ENCODE measurements around the gene PDHA1.

DNA sequence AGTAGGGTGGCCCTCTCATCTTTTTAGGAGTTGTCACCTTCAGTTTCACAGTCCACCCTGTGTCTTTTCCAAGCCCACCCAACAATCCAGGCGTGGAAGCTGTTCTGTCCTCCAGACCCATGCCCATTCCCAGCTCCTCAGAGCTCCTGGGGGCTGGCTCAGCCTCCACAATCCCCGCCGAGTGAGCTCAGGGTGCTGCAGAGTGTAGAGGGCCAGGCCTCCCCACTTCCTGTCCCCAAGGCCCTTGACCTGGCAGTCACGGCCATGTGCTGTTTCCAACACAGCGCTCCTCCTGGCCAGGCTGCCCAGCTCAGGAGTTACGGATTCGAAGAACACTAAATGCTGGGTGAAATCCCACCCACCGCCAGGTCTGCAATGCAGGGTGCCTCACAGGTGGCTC is 31.8 kb downstream of the PDHA1 start:
- TF ChIP-seq CTCF (tag by site-specific recombination; IDR thresholded peaks at IDR 0.05) (no peak), ZNF621 (tag by site-specific recombination; IDR thresholded peaks at IDR 0.05) (no peak), ZNF585B (tag by site-specific recombination; IDR thresholded peaks at IDR 0.05) (no peak), KLF10 (tag by site-specific recombination; IDR thresholded peaks at IDR 0.05) (no peak), ZFP3 (tag by site-specific recombination; IDR thresholded peaks at IDR 0.05; ENCODE audit: low read depth) (no peak), AEBP2 (tag by site-specific recombination; IDR thresholded peaks at IDR 0.05; ENCODE audit: borderline replicate concordance) (no peak), ZNF596 (tag by site-specific recombination; IDR thresholded peaks at IDR 0.05) (no peak), SP2 (tag by site-specific recombination; IDR thresholded peaks at IDR 0.05) (no peak), ZBTB48 (tag by site-specific recombination; IDR thresholded peaks at IDR 0.05) (no peak), ZNF2 (tag by site-specific recombination; IDR thresholded peaks at IDR 0.05) (no peak), ZBTB1 (tag by site-specific recombination; IDR thresholded peaks at IDR 0.05) (no peak), ZNF274 (IDR thresholded peaks at IDR 0.05; ENCODE audit: low read length) (no peak), ZNF274 (tag by site-specific recombination; IDR thresholded peaks at IDR 0.05; ENCODE audit: borderline replicate concordance) (no peak)
- TF ChIP-seq, protein P1, sequence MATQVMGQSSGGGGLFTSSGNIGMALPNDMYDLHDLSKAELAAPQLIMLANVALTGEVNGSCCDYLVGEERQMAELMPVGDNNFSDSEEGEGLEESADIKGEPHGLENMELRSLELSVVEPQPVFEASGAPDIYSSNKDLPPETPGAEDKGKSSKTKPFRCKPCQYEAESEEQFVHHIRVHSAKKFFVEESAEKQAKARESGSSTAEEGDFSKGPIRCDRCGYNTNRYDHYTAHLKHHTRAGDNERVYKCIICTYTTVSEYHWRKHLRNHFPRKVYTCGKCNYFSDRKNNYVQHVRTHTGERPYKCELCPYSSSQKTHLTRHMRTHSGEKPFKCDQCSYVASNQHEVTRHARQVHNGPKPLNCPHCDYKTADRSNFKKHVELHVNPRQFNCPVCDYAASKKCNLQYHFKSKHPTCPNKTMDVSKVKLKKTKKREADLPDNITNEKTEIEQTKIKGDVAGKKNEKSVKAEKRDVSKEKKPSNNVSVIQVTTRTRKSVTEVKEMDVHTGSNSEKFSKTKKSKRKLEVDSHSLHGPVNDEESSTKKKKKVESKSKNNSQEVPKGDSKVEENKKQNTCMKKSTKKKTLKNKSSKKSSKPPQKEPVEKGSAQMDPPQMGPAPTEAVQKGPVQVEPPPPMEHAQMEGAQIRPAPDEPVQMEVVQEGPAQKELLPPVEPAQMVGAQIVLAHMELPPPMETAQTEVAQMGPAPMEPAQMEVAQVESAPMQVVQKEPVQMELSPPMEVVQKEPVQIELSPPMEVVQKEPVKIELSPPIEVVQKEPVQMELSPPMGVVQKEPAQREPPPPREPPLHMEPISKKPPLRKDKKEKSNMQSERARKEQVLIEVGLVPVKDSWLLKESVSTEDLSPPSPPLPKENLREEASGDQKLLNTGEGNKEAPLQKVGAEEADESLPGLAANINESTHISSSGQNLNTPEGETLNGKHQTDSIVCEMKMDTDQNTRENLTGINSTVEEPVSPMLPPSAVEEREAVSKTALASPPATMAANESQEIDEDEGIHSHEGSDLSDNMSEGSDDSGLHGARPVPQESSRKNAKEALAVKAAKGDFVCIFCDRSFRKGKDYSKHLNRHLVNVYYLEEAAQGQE (tag by site-specific recombination; IDR thresholded peaks at IDR 0.05) = no peak
- TF ChIP-seq, protein P2, sequence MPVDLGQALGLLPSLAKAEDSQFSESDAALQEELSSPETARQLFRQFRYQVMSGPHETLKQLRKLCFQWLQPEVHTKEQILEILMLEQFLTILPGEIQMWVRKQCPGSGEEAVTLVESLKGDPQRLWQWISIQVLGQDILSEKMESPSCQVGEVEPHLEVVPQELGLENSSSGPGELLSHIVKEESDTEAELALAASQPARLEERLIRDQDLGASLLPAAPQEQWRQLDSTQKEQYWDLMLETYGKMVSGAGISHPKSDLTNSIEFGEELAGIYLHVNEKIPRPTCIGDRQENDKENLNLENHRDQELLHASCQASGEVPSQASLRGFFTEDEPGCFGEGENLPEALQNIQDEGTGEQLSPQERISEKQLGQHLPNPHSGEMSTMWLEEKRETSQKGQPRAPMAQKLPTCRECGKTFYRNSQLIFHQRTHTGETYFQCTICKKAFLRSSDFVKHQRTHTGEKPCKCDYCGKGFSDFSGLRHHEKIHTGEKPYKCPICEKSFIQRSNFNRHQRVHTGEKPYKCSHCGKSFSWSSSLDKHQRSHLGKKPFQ (tag by site-specific recombination; IDR thresholded peaks at IDR 0.05) = no peak

All from HEK293 (cell line).